GM12874 (cell line): ENCODE results near the gene PEF1.

Source experiments
- TF ChIP-seq, protein P1 (sequence below): IDR thresholded peaks from 2 replicates; pipeline ENCODE4 v1.5.1; 2011; ENCODE audit warnings: low read depth, mild to moderate bottlenecking, control low read depth, low read length, moderate library complexity; ENCODE audit not compliant: insufficient read depth

The PEF1 gene

DNA sequence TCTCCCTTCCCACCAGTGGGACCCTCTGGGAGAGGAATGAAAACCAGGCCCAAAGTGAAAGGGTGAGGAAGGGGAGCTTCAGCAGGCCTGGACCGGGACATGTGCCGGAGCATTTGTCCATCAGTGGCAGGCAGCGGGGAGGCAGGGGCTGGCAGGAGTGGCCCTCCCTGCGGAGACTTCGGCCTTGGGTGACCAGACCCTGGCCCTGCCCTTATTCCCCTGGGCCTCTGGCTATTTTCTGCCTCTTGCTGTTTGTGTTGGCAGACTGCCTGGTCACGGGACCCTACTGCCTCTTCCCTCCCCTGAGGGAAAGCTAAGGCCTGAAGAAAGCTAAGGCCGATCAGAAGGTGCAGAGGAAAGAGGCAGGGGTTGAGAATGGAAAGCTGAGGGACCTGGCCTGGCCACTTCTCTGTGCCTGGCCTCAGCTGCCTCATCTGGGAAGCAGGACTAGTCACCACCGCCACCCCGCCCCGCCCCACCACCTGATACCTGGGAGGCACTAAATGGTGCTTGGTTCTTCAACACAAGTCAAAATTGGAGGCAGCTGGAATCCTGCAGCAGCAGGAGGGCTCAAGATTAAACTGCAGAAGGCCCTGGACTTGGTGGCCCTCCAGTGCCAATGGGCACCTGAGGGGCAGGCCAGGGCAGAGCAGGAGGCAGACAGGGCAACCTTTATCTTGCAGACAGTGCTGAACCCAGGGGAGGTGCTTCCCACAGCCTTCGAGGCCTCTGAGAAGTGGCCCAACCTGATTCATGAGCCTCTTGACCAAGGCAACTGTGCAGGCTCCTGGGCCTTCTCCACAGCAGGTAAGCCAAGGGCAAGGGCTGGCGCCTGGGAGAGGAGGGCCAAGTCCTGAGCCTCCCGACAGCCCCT is 60.4 kb downstream of the PEF1 start:
- TF ChIP-seq, protein P1, sequence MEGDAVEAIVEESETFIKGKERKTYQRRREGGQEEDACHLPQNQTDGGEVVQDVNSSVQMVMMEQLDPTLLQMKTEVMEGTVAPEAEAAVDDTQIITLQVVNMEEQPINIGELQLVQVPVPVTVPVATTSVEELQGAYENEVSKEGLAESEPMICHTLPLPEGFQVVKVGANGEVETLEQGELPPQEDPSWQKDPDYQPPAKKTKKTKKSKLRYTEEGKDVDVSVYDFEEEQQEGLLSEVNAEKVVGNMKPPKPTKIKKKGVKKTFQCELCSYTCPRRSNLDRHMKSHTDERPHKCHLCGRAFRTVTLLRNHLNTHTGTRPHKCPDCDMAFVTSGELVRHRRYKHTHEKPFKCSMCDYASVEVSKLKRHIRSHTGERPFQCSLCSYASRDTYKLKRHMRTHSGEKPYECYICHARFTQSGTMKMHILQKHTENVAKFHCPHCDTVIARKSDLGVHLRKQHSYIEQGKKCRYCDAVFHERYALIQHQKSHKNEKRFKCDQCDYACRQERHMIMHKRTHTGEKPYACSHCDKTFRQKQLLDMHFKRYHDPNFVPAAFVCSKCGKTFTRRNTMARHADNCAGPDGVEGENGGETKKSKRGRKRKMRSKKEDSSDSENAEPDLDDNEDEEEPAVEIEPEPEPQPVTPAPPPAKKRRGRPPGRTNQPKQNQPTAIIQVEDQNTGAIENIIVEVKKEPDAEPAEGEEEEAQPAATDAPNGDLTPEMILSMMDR: no peak

DNA sequence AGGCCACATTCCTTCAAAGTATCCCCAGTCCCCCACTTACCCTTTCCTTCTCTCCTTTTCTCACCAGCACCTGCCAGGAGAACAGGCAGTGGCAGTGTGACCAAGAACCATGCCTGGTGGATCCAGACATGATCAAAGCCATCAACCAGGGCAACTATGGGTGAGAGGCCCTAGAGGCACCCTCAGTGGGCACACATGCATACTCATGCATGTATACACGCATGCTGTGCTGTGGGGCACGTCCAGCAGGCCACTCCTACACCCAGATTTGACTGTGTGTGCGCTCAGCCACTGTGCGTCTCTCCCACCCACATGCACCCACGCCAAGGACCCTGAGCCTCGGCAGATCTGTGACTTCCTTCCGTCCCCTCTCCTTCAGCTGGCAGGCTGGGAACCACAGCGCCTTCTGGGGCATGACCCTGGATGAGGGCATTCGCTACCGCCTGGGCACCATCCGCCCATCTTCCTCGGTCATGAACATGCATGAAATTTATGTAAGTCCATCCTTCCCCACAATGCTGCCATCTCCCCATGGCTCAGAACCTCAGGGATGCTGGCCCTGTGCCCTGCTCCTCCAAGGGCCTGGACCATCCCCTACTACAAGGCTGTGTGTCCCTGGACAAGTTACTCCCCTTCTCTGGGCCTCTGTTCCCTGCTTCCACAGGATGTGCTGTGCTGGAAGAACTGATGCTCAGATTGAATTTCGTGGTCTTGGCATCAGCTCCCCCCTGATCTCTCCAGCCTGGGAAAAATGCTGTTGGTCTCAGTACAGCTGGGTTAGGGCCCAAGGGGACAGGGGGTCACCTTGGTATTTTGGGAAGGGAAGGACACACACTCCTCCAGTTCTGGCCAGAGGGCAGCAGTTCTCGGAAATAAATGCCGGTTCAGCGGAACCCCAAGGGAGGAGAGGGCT is 61.3 kb downstream of the PEF1 start:
- TF ChIP-seq, protein P1: no peak

DNA sequence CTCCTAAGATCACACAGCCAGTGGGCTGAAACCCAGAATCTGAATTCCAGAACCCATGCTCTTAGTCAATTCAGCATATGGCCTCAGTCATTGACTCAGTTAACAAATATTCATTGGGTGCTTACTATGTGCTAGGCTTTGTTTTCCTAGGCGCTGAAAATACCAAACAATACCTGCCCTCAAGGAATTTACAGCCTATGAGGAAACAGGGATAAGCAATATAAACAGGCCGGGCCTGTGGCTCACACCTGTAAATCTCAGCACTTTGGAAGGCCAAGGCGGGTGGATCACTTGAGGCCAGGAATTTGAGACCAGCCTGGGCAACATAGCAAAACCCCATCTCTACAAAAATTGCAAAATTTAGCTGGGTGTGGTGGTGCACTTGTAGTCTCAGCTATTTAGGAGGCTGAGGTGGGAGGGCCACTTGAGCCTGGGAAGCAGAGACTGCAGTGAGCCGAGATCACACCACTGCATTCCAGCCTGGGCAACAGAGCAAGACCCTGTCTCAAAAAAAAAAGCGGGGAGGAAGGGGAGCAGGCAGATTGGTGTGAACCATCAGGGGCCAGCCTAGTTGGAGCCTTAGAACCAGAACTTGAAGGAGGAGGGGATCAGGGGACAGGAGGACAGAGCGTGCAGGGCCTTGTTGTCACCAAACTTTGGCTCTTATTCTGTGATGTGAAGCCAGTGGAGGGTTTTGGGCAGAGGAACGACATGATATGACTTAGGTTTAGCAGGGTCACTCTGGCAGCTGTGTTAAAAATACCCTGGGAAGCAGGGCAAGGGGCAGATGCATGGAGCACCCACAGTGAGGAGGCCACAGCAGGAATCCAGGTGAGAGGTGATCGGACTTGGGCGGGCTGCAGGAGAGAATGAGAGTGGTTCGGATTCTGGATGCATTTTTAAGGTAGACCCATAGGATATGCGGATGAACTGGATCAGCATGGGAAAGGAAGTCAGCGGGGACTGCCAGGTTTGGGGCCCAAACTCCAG is 62.6 kb downstream of the PEF1 start:
- TF ChIP-seq, protein P1: no peak

DNA sequence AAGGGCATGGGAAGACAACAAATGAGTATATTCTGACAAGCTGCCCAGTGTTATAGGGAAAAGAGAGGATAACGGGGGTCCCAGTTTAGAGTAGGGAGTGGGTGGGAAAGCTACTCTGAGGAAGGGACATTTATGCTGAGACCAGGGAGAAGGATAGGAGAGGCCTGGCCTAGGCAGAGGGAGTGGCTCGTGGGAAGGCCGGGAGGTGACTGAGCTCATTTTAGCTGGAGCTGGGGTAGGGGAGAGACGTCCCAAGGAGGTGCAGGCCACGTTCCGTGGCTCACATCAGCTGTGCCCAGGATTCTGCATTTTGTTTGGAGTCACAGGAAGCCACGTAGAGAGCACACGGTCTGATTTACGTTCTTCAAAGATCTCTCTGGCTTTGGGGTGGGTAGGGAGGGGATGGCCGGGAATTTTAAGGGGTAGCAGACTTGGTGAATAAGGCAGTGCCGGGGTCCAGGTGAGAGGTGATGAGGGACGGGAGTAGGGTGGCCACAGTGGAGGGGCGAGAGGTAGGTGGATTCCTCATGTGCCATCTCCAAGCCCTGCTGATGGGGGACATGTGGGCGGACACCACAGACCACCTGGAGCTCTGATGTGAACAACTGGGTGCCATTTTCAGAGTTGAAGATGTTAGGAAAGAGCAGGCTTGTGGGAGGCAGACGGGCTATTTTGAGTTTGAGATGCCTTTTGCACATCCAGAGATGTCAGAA is 63.6 kb downstream of the PEF1 start:
- TF ChIP-seq, protein P1: no peak

DNA sequence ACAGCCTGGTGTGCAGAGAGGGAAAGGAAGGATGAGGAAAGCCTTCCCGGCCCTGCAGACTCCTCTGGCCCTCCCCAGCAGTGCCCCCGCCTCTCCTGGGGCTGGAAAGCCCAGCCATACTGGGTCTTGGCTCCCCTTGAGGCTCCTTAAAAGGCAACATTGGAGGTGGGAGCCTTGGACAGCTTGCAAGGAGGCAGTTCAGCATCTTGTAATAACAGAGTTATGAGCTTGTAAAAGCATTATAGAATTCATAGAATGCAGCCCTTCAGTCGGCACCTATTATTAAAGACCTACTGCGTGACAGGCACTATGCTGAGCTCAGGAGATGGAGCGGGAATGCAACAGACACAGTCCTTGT is 64.2 kb downstream of the PEF1 start:
- TF ChIP-seq, protein P1: no peak
